K562 (cell line): ENCODE results near the gene ACTR8. TPM values are rescaled to one million over a fixed set of nuclear protein-coding genes. Genes with fewer than 3 reads are reported as not detected.

Source experiments
- ATAC-seq: fragments of 200-7000 bp; cut with Tn5 transposase; 3 replicates; pipeline ENCODE4 v1.9.1; 2020; ENCODE audit warnings: moderate library complexity
- BruUV-seq: library from RNA; stranded (reverse); fragments of 400-500 nt; replicated peaks from 2 replicates; lab custom pipeline; 2021; lab: Mats Ljungman, UMichigan
- CTCF ChIA-PET: fragments of 300-600 bp; formaldehyde crosslinking; extraction: SDS; loops from one replicate; lab custom pipeline; 2021; ENCODE audit warnings: low intra/inter-chr PET ratio; lab: Yijun Ruan, JAX
- POLR2A ChIA-PET: fragments of 300-600, 350-650 bp; sonication (Branson Sonifier 250); formaldehyde crosslinking; extraction: SDS; loops from one replicate; lab custom pipeline; 2021; ENCODE audit warnings: antibody characterized with exemption, inconsistent platforms; lab: Yijun Ruan, JAX
- DNase-seq, 4 experiments: peaks; one replicate each; pipeline versions ENCODE4 v3.0.0 to v3.0.0-alpha.2; 2011 to 2018; ENCODE audit warnings: low spot score in 3 of 4, mixed read lengths in 3 of 4; ENCODE audit errors: extremely low read depth in 1 of 4
- FAIRE-seq: peaks from 2 replicates; lab custom pipeline; 2011; peaks lifted over from hg19 to GRCh38; lab: Jason Lieb, UNC
- H2AFZ ChIP-seq: 2 replicates; pipeline ENCODE4 v1.6.0; 2011; ENCODE audit warnings: low read depth, low read length, control low read depth, inconsistent platforms
- H3K27ac ChIP-seq: fragments of 200-600 bp; 3 replicates; pipeline ENCODE4 v1.8.0; 2011; ENCODE audit warnings: low read depth, mild to moderate bottlenecking, control low read depth, inconsistent platforms, low read length, moderate library complexity, mixed read lengths; ENCODE audit errors: extremely low read depth
- H3K27me3 ChIP-seq, 2 experiments: fragments of 300-600 bp in 1 of 2; 2 replicates in 1 of 2; 3 replicates in 1 of 2; pipeline versions ENCODE4 v1.6.0 to v1.8.0; 2011; ENCODE audit warnings: inconsistent platforms in 2 of 2, low read length in 2 of 2, mild to moderate bottlenecking in 1 of 2, mixed read lengths in 1 of 2, moderate library complexity in 1 of 2; ENCODE audit not compliant: control insufficient read depth in 2 of 2, insufficient read depth in 2 of 2
- H3K36me3 ChIP-seq: fragments of 300-600 bp; 3 replicates; pipeline ENCODE4 v1.8.0; 2011; ENCODE audit warnings: mild to moderate bottlenecking, low read length, inconsistent platforms; ENCODE audit not compliant: control insufficient read depth, insufficient read depth
- H3K4me1 ChIP-seq, 2 experiments: fragments of 200-600 bp in 1 of 2; replicated peaks in 1 of 2; 2 replicates in 1 of 2; 3 replicates in 1 of 2; pipeline versions ENCODE4 v1.5.1 to v1.8.0; 2011; ENCODE audit warnings: inconsistent platforms in 2 of 2, low read length in 2 of 2, mild to moderate bottlenecking in 1 of 2, mixed read lengths in 1 of 2, moderate library complexity in 1 of 2; ENCODE audit not compliant: control insufficient read depth in 2 of 2, insufficient read depth in 2 of 2
- H3K4me2 ChIP-seq: 2 replicates; pipeline ENCODE4 v1.6.1; 2011; ENCODE audit warnings: low read length, control low read depth, inconsistent platforms, mixed read lengths; ENCODE audit not compliant: insufficient read depth
- H3K4me3 ChIP-seq: fragments of 200-600 bp; sonication (generic), shearing (Covaris generic); 2 replicates; pipeline ENCODE4 v1.5.1; 2016; ENCODE audit warnings: control low read depth, inconsistent platforms
- H3K79me2 ChIP-seq: fragments of 200-600 bp; 3 replicates; pipeline ENCODE4 v1.8.0; 2011; ENCODE audit warnings: low read length, inconsistent platforms; ENCODE audit not compliant: control insufficient read depth, insufficient read depth
- H3K9ac ChIP-seq, 2 experiments: 2 replicates each; pipeline versions ENCODE4 v1.6.0 to v1.6.1; 2011; ENCODE audit warnings: low read depth in 2 of 2, low read length in 2 of 2, control low read depth in 1 of 2, inconsistent platforms in 1 of 2, mild to moderate bottlenecking in 1 of 2, mixed read lengths in 1 of 2; ENCODE audit not compliant: insufficient read depth in 1 of 2
- H3K9me1 ChIP-seq: one replicate; pipeline ENCODE4 v1.6.0; 2011; ENCODE audit warnings: inconsistent platforms, mild to moderate bottlenecking, low read length, moderate library complexity; ENCODE audit not compliant: control insufficient read depth, insufficient read depth
- H3K9me3 ChIP-seq: replicated peaks from 2 replicates; pipeline ENCODE4 v1.5.1; 2011; ENCODE audit warnings: low read depth, low read length, inconsistent platforms; ENCODE audit not compliant: control insufficient read depth, insufficient read depth
- H4K20me1 ChIP-seq: replicated peaks from 2 replicates; pipeline ENCODE4 v1.6.1; 2011; ENCODE audit warnings: low read length, inconsistent platforms, mixed read lengths; ENCODE audit not compliant: control insufficient read depth, insufficient read depth
- ARID4B ChIP-seq: sonication (generic); formaldehyde crosslinking; IDR thresholded peaks from 2 replicates; pipeline ENCODE4 v1.8.0; 2022; ENCODE audit warnings: mild to moderate bottlenecking, missing genetic modification reagents
- BRD4 ChIP-seq: fragments of 200-600 bp; sonication (generic); IDR thresholded peaks from 2 replicates; pipeline ENCODE4 v1.6.1; 2017; ENCODE audit warnings: inconsistent platforms
- CTBP1 ChIP-seq: fragments of 450-650 bp; IDR thresholded peaks from 2 replicates; pipeline ENCODE4 v1.6.1; 2016; ENCODE audit warnings: borderline replicate concordance
- ESRRA ChIP-seq: fragments of 450-650 bp; IDR thresholded peaks from 2 replicates; pipeline ENCODE4 v1.6.1; 2014; ENCODE audit warnings: low read depth, mild to moderate bottlenecking, moderate library complexity, borderline replicate concordance
- ETV6 ChIP-seq, 3 experiments: fragments of 150-350 bp in 1 of 3; sonication (generic) in 1 of 3; formaldehyde crosslinking in 1 of 3; IDR thresholded peaks; 2 replicates each; pipeline versions ENCODE4 v1.6.1 to v1.8.0; 2014 to 2022; ENCODE audit warnings: borderline replicate concordance in 2 of 3, low read depth in 2 of 3, antibody characterized with exemption in 1 of 3, low read length in 1 of 3, mild to moderate bottlenecking in 1 of 3, missing genetic modification reagents in 1 of 3
- FOXA1 ChIP-seq: fragments of 450-650 bp; IDR thresholded peaks from 2 replicates; pipeline ENCODE4 v1.6.1; 2016; ENCODE audit warnings: mild to moderate bottlenecking, borderline replicate concordance
- KDM5B ChIP-seq: fragments of 200-600 bp; sonication (generic); IDR thresholded peaks from 2 replicates; pipeline ENCODE4 v1.6.1; 2012; ENCODE audit warnings: low read depth, mild to moderate bottlenecking, moderate library complexity, low read length, control low read depth, inconsistent platforms; ENCODE audit not compliant: insufficient replicate concordance
- NFYB ChIP-seq: IDR thresholded peaks from 2 replicates; pipeline ENCODE4 v1.6.1; 2011; ENCODE audit warnings: mild to moderate bottlenecking, moderate library complexity; ENCODE audit not compliant: insufficient read length; ENCODE audit errors: extremely low read depth
- NR2F6 ChIP-seq: fragments of 450-650 bp; formaldehyde crosslinking; IDR thresholded peaks from 2 replicates; pipeline ENCODE4 v1.4.0; 2020; ENCODE audit warnings: mild to moderate bottlenecking
- PHTF2 ChIP-seq: fragments of 250-450 bp; sonication (Bioruptor Pico); IDR thresholded peaks from 2 replicates; pipeline ENCODE4 v1.5.0; 2021; ENCODE audit warnings: mild to moderate bottlenecking
- RBM15 ChIP-seq: fragments of 200-400 bp; formaldehyde crosslinking; IDR thresholded peaks from 2 replicates; pipeline ENCODE4 v1.6.1; 2018; ENCODE audit warnings: mild to moderate bottlenecking, low read length, moderate library complexity; ENCODE audit not compliant: insufficient read depth
- SRSF9 ChIP-seq: fragments of 200-400 bp; formaldehyde crosslinking; IDR thresholded peaks from 2 replicates; pipeline ENCODE4 v1.6.1; 2017; ENCODE audit warnings: low read depth, low read length, borderline replicate concordance
- TRIM24 ChIP-seq, 2 experiments: fragments of 450-650 bp; IDR thresholded peaks; 2 replicates each; pipeline ENCODE4 v1.6.1; 2016
- ZNF133 ChIP-seq: fragments of 250-450 bp; sonication (Bioruptor Pico); IDR thresholded peaks from 2 replicates; pipeline ENCODE4 v1.4.0; 2020; ENCODE audit warnings: mild to moderate bottlenecking
- ZNF41 ChIP-seq: fragments of 250-450 bp; sonication (Bioruptor Pico); conservative IDR thresholded peaks from 2 replicates; pipeline ENCODE4 v1.4.0; 2020; ENCODE audit warnings: mild to moderate bottlenecking
- ZNF740 ChIP-seq, 3 experiments: fragments of 200-800 bp in 1 of 3; sonication (Bioruptor generic) in 1 of 3; sonication (generic) in 1 of 3; formaldehyde crosslinking in 1 of 3; IDR thresholded peaks; 2 replicates each; pipeline versions ENCODE4 v1.6.1 to v1.8.0; 2016 to 2022; ENCODE audit warnings: mild to moderate bottlenecking in 2 of 3, missing compliant biosample characterization in 2 of 3, missing genetic modification characterization in 2 of 3, missing genetic modification reagents in 1 of 3
- WGBS: fragments of 100-300 bp; shearing (Covaris generic); methylation state at CpG from one replicate; pipeline ENCODE4 v1.1.6; 2016; ENCODE audit warnings: low coverage, mixed read lengths; ENCODE audit not compliant: insufficient coverage; ENCODE audit errors: missing lambda C conversion rate; 5-methylcytosine and 5-hydroxymethylcytosine counted together
- in situ Hi-C: fragments of 300-500 bp; cut with MboI; formaldehyde crosslinking; loops from 4 replicates; pipeline ENCODE4 v1.15.0; 2018; ENCODE audit warnings: inconsistent platforms, mixed read lengths
- intact Hi-C: fragments of 100-400 bp; cut with micrococcal nuclease; formaldehyde crosslinking; loops from 2 replicates; pipeline ENCODE4 v1.14.2; 2022
- polyA plus RNA-seq, 8 experiments: library from polyadenylated mRNA; depleted of rRNA in 4 of 8; stranded (reverse) in 5 of 8; unstranded in 3 of 8; fragments of >200 nt; fragmentation: Nextera tagmentation in 2 of 8; fragmentation: Illumina TruSeq in 1 of 8; extraction: Ambion mirVana in 2 of 8; extraction: Trizol in 1 of 8; gene quantifications; 2 replicates each; pipeline versions ENCODE4 v1.2.1 to v1.2.3, GENCODE V29; 2011 to 2014; ENCODE audit warnings: inconsistent platforms in 1 of 8, missing spikeins in 1 of 8
- total RNA-seq, 7 experiments: library from RNA; depleted of rRNA in 6 of 7; stranded (reverse); fragments of >200 nt in 6 of 7; fragmentation: Illumina TruSeq in 2 of 7; extraction: Trizol in 2 of 7; gene quantifications; 2 replicates each; pipeline versions ENCODE4 v1.2.1 to v1.2.3, GENCODE V29; 2011 to 2021; ENCODE audit warnings: low replicate concordance in 1 of 7

Gene ACTR8
- total and polyA plus RNA-seq, 9 of the 15 experiments (the other 6 are each of a cell fraction or from before 2014, with no cell fraction given), result 4.8 to 24.2 (median 17.5) TPM

- Histone ChIP-seq H3K27me3 (no peaks in the 10 kb centered on the region; a peak in 1 of 5 replicates), H3K4me3 (no peak overlapping the region), H3K9me3 (no peaks in the 10 kb centered on the region), H3K4me1 (no peaks in the 10 kb centered on the region), H2AFZ (no peak overlapping the region), H3K9me1 (no peaks in the 10 kb centered on the region), H3K79me2 (no peaks in the 10 kb centered on the region), H3K4me2 (no peak overlapping the region), H3K27ac (no peak overlapping the region), H4K20me1 (no peaks in the 10 kb centered on the region), H3K9ac (no peak overlapping the region), H3K36me3 (no peaks in the 10 kb centered on the region)
- in situ Hi-C loops (no loop called here), intact Hi-C loops (no loop called here)
- POLR2A ChIA-PET, result no interaction called here
- no TSS peak for BruUV-seq
- FAIRE-seq (no peak), ATAC-seq (no peak), DNase-seq (no peak)
- TF ChIP-seq TRIM24 (IDR thresholded peaks at IDR 0.05) (no peak), SRSF9 (no peak), BRD4 (no peak), CTBP1 (no peak), NFYB (no peak), ZNF740 (CRISPR knock-in tag; IDR thresholded peaks at IDR 0.05) (no peak), ZNF740 (tag; IDR thresholded peaks at IDR 0.05) (no peak), ETV6 (IDR thresholded peaks at IDR 0.05; ENCODE audit: borderline replicate concordance in 1 of 2, low read depth in 2 of 2, low read length in 1 of 2) (no peak), ETV6 (CRISPR knock-in tag; IDR thresholded peaks at IDR 0.05; ENCODE audit: borderline replicate concordance) (no peak), KDM5B (no peak), ARID4B (CRISPR knock-in tag) (no peak), PHTF2 (no peak), ESRRA (no peak), FOXA1 (no peak), RBM15 (no peak), ZNF41 (CRISPR knock-in tag) (no peak), NR2F6 (CRISPR knock-in tag) (no peak), ZNF133 (no peak)
- CTCF ChIA-PET, result no interaction called here
- WGBS, result 0% methylated on average over 1 of the region's 1 CpG
Measured at GRCh38 chr3:53826048-53826447, 55.9 kb downstream of the ACTR8 start.
